Prostate gland (tissue), 2 donors: ENCODE measurements around the gene RAVER2.

ENCODE experiments used
- POLR2A ChIP-seq: fragments of 450-650 bp; IDR thresholded peaks from one replicate; pipeline ENCODE4 v1.6.1; 2016; ENCODE audit warnings: antibody characterized with exemption, mild to moderate bottlenecking
- TF ChIP-seq, protein P1 (sequence below), 4 experiments: fragments of 200-600 bp in 2 of 4; fragments of 450-650 bp in 2 of 4; sonication (generic) in 2 of 4; IDR thresholded peaks; 1 replicate in 3 of 4; 2 replicates in 1 of 4; pipeline ENCODE4 v1.5.1; 2016 to 2019; ENCODE audit warnings: antibody characterized with exemption in 4 of 4, mild to moderate bottlenecking in 2 of 4, moderate library complexity in 2 of 4

DNA sequence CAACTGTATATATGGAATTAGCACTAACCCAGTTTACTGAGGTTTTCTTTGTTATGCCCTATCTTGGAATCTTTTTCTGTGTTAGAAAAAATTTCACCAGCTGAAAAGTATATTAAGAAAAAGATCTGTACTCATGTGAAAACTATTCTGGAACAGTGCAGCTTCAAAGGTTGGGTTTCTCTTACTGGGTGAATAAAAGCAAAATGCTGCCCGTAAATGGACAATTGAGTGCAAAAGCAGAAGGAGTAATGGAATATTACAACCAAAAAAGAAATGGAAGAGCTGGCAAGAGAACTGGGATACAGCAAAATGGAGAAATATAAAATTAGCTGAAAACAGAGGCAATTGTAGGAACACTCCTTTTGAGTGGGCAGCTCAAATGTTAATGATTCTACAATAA, 17.0 kb upstream of the RAVER2 start:
- TF ChIP-seq, protein P1, sequence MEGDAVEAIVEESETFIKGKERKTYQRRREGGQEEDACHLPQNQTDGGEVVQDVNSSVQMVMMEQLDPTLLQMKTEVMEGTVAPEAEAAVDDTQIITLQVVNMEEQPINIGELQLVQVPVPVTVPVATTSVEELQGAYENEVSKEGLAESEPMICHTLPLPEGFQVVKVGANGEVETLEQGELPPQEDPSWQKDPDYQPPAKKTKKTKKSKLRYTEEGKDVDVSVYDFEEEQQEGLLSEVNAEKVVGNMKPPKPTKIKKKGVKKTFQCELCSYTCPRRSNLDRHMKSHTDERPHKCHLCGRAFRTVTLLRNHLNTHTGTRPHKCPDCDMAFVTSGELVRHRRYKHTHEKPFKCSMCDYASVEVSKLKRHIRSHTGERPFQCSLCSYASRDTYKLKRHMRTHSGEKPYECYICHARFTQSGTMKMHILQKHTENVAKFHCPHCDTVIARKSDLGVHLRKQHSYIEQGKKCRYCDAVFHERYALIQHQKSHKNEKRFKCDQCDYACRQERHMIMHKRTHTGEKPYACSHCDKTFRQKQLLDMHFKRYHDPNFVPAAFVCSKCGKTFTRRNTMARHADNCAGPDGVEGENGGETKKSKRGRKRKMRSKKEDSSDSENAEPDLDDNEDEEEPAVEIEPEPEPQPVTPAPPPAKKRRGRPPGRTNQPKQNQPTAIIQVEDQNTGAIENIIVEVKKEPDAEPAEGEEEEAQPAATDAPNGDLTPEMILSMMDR (IDR thresholded peaks at IDR 0.05), result no peak
- TF ChIP-seq POLR2A, result no peak
